ENCODE data around the gene POTEF. TPM values are rescaled to one million over a fixed set of nuclear protein-coding genes. Genes with fewer than 3 reads are reported as not detected.
"Not testable (repeated sequence)": the region's sequence is repeated elsewhere in the genome, so short reads cannot be mapped to it uniquely, and the experiment has no call there.

The POTEF gene
- total RNA-seq, 4 donors from 2014 or later = not detected

- DNase-seq (ENCODE audit: low spot score in 2 of 2) = peak in 1 of 2 donors; percentile 34
- H3K4me3 ChIP-seq (ENCODE audit: low read depth, poor library complexity, severe bottlenecking); intact Hi-C loops (cut with DNase I; ENCODE audit: low total_unique reads): not testable (repeated sequence)
- 73 to 86% methylated on average over 5 of the region's 5 CpGs for WGBS, 2 donors
Observed at GRCh38 chr2:130137118-130137517, 8.1 kb upstream of the POTEF start.

GRCh38 chr2:130136546-130136945 lies 7.5 kb upstream of the POTEF start:
- intact Hi-C loops (cut with DNase I; ENCODE audit: low total_unique reads); H3K4me3 ChIP-seq (ENCODE audit: low read depth, poor library complexity, severe bottlenecking): not testable (repeated sequence)
- 43% methylated on average over 4 of the region's 10 CpGs; no CpG with 5 or more reads in 1 of the 2 donors for WGBS, 2 donors
- DNase-seq (ENCODE audit: low spot score in 2 of 2) = peak in 1 of 2 donors; percentile 26

GRCh38 chr2:130135692-130136541 lies 6.9 kb upstream of the POTEF start:
- intact Hi-C loops (cut with DNase I; ENCODE audit: low total_unique reads) = no loop called here
- TF ChIP-seq POLR2A (IDR thresholded peaks at IDR 0.05) = no peak
- no peak for TF ChIP-seq CTCF (IDR thresholded peaks at IDR 0.05)
- 90% methylated on average over 9 to 14 of the region's 15 CpGs for WGBS, 2 donors
- H3K4me3 ChIP-seq (ENCODE audit: low read depth, poor library complexity, severe bottlenecking) = no peak overlapping the region
- peak in 1 of 2 donors; percentile 66 for DNase-seq (ENCODE audit: low spot score in 2 of 2)

GRCh38 chr2:130128464-130128863 lies 558 bp downstream of the POTEF start:
- 78 to 92% methylated on average over 9 to 10 of the region's 14 CpGs for WGBS, 2 donors
- peak in 1 of 2 donors; percentile 42 for DNase-seq (ENCODE audit: low spot score in 2 of 2)
- H3K4me3 ChIP-seq (ENCODE audit: low read depth, poor library complexity, severe bottlenecking); intact Hi-C loops (cut with DNase I; ENCODE audit: low total_unique reads): not testable (repeated sequence)

- WGBS, 2 donors = 80% methylated on average over 7 of the region's 9 CpGs; no CpG with 5 or more reads in 1 of the 2 donors
- H3K4me3 ChIP-seq (ENCODE audit: low read depth, poor library complexity, severe bottlenecking); intact Hi-C loops (cut with DNase I; ENCODE audit: low total_unique reads); DNase-seq (ENCODE audit: low spot score in 2 of 2): not testable (repeated sequence)
Observed at GRCh38 chr2:130127726-130128125, 1.3 kb downstream of the POTEF start.

- intact Hi-C loops (cut with DNase I; ENCODE audit: low total_unique reads); H3K4me3 ChIP-seq (ENCODE audit: low read depth, poor library complexity, severe bottlenecking); DNase-seq (ENCODE audit: low spot score in 2 of 2): not testable (repeated sequence)
- 93 to 95% methylated on average over 29 to 39 of the region's 45 CpGs for WGBS, 2 donors
Observed at GRCh38 chr2:130120924-130121323, 8.1 kb downstream of the POTEF start.

- DNase-seq (ENCODE audit: low spot score in 2 of 2); H3K4me3 ChIP-seq (ENCODE audit: low read depth, poor library complexity, severe bottlenecking); intact Hi-C loops (cut with DNase I; ENCODE audit: low total_unique reads): not testable (repeated sequence)
- WGBS, 2 donors = 46 to 48% methylated on average over 5 to 6 of the region's 8 CpGs
Observed at GRCh38 chr2:130102597-130103363, 26.2 kb downstream of the POTEF start.

GRCh38 chr2:130062645-130063044 lies 66.4 kb downstream of the POTEF start:
- intact Hi-C loops (cut with DNase I; ENCODE audit: low total_unique reads); H3K4me3 ChIP-seq (ENCODE audit: low read depth, poor library complexity, severe bottlenecking); DNase-seq (ENCODE audit: low spot score in 2 of 2): not testable (repeated sequence)
- WGBS, 2 donors = 100% methylated on average over 1 to 2 of the region's 5 CpGs

- intact Hi-C loops (cut with DNase I; ENCODE audit: low total_unique reads); DNase-seq (ENCODE audit: low spot score in 2 of 2); H3K4me3 ChIP-seq (ENCODE audit: low read depth, poor library complexity, severe bottlenecking): not testable (repeated sequence)
- no CpG with 5 or more reads among the region's 10 CpGs for WGBS, 2 donors
Observed at GRCh38 chr2:130059982-130060381, 69.0 kb downstream of the POTEF start.

- H3K4me3 ChIP-seq (ENCODE audit: low read depth, poor library complexity, severe bottlenecking); DNase-seq (ENCODE audit: low spot score in 2 of 2); intact Hi-C loops (cut with DNase I; ENCODE audit: low total_unique reads): not testable (repeated sequence)
- WGBS, 2 donors = 81 to 84% methylated on average over 5 to 6 of the region's 7 CpGs
Observed at GRCh38 chr2:130056336-130056735, 72.7 kb downstream of the POTEF start.

GRCh38 chr2:130053217-130053911 lies 75.7 kb downstream of the POTEF start:
- intact Hi-C loops (cut with DNase I; ENCODE audit: low total_unique reads); H3K4me3 ChIP-seq (ENCODE audit: low read depth, poor library complexity, severe bottlenecking); DNase-seq (ENCODE audit: low spot score in 2 of 2): not testable (repeated sequence)
- WGBS, 2 donors = 83 to 93% methylated on average over 1 to 2 of the region's 7 CpGs

- 90 to 98% methylated on average over 2 to 5 of the region's 5 CpGs for WGBS, 2 donors
- DNase-seq (ENCODE audit: low spot score in 2 of 2); intact Hi-C loops (cut with DNase I; ENCODE audit: low total_unique reads); H3K4me3 ChIP-seq (ENCODE audit: low read depth, poor library complexity, severe bottlenecking): not testable (repeated sequence)
Observed at GRCh38 chr2:130052376-130052775, 76.6 kb downstream of the POTEF start.

GRCh38 chr2:130048422-130048821 lies 80.6 kb downstream of the POTEF start:
- 67% methylated on average over 1 of the region's 4 CpGs; no CpG with 5 or more reads in 1 of the 2 donors for WGBS, 2 donors
- DNase-seq (ENCODE audit: low spot score in 2 of 2); intact Hi-C loops (cut with DNase I; ENCODE audit: low total_unique reads); H3K4me3 ChIP-seq (ENCODE audit: low read depth, poor library complexity, severe bottlenecking): not testable (repeated sequence)

Measured in lower leg skin (tissue), 4 donors.